Eye (tissue), 1 donor: ENCODE measurements around the gene RPTOR.
A peak's percentile ranks its signal among the peaks of the same experiment; 100 is the strongest.

Experiments
- DNase-seq: peaks from one replicate; pipeline ENCODE4 v3.0.0-alpha.2; 2015

Gene RPTOR

GRCh38 chr17:80956321-80957190 is 411.9 kb downstream of the RPTOR start:
- DNase-seq = no peak

GRCh38 chr17:80957461-80957941 is 412.9 kb downstream of the RPTOR start:
- DNase-seq = no peak

GRCh38 chr17:80959330-80960036 is 414.8 kb downstream of the RPTOR start:
- peak; percentile 82 for DNase-seq

- no peak for DNase-seq
Measured at GRCh38 chr17:80960037-80960796, 415.6 kb downstream of the RPTOR start.

GRCh38 chr17:80960797-80961452 is 416.3 kb downstream of the RPTOR start:
- DNase-seq = no peak

- no peak for DNase-seq
Measured at GRCh38 chr17:80961541-80962330, 417.1 kb downstream of the RPTOR start.

- no peak for DNase-seq
Measured at GRCh38 chr17:80962356-80963329, 418.0 kb downstream of the RPTOR start.

- DNase-seq = peak; percentile 68
Measured at GRCh38 chr17:80963812-80964543, 419.3 kb downstream of the RPTOR start.

- no peak for DNase-seq
Measured at GRCh38 chr17:80964544-80964856, 419.9 kb downstream of the RPTOR start.

GRCh38 chr17:80964859-80965580 is 420.4 kb downstream of the RPTOR start:
- DNase-seq = peak; percentile 47

- no peak for DNase-seq
Measured at GRCh38 chr17:80965606-80966005, 421.0 kb downstream of the RPTOR start.

- DNase-seq = no peak
Measured at GRCh38 chr17:80967404-80967872, 422.8 kb downstream of the RPTOR start.

GRCh38 chr17:80968602-80969029 is 424.0 kb downstream of the RPTOR start:
- DNase-seq = peak; percentile 68

GRCh38 chr17:80969030-80969673 is 424.5 kb downstream of the RPTOR start:
- no peak for DNase-seq

GRCh38 chr17:80969674-80970043 is 425.0 kb downstream of the RPTOR start:
- no peak for DNase-seq

- DNase-seq = peak; percentile 72
Measured at GRCh38 chr17:80970044-80970761, 425.6 kb downstream of the RPTOR start.

GRCh38 chr17:80970762-80971703 is 426.4 kb downstream of the RPTOR start:
- peak; percentile 53 for DNase-seq
